H9 (cell line): ENCODE results near the gene ABHD3. TPM values are rescaled to one million over a fixed set of nuclear protein-coding genes. Genes with fewer than 3 reads are reported as not detected.
"Not testable (repeated sequence)": the region's sequence is repeated elsewhere in the genome, so short reads cannot be mapped to it uniquely, and the experiment has no call there.

Source experiments
- DNase-seq: peaks from one replicate; pipeline ENCODE4 v3.0.0-alpha.2; 2017
- H2AFZ ChIP-seq: one replicate; pipeline ENCODE4 v1.6.1; 2013; ENCODE audit warnings: mild to moderate bottlenecking, low read length, control low read depth, moderate library complexity
- H2AK5ac ChIP-seq: 2 replicates; pipeline ENCODE4 v1.6.1; 2013; ENCODE audit warnings: low read length, control low read depth, mixed read lengths; ENCODE audit not compliant: insufficient read length
- H2BK120ac ChIP-seq: one replicate; pipeline ENCODE4 v1.6.1; 2013; ENCODE audit warnings: low read depth, mild to moderate bottlenecking, low read length, control low read depth, inconsistent platforms; ENCODE audit not compliant: poor library complexity, severe bottlenecking
- H2BK12ac ChIP-seq: 2 replicates; pipeline ENCODE4 v1.6.1; 2013; ENCODE audit warnings: low read length, control low read depth, mixed read lengths, low read depth; ENCODE audit not compliant: insufficient read length
- H2BK15ac ChIP-seq: 2 replicates; pipeline ENCODE4 v1.6.1; 2013; ENCODE audit warnings: low read depth, low read length, control low read depth
- H2BK20ac ChIP-seq: one replicate; pipeline ENCODE4 v1.6.1; 2013; ENCODE audit warnings: low read depth, mild to moderate bottlenecking, low read length, control low read depth, inconsistent platforms; ENCODE audit not compliant: poor library complexity, severe bottlenecking
- H2BK5ac ChIP-seq: 2 replicates; pipeline ENCODE4 v1.6.1; 2013; ENCODE audit warnings: low read length, control low read depth, mixed read lengths; ENCODE audit not compliant: insufficient read length
- H3K14ac ChIP-seq: 2 replicates; pipeline ENCODE4 v1.6.1; 2013; ENCODE audit warnings: low read length, control low read depth; ENCODE audit not compliant: insufficient read depth
- H3K18ac ChIP-seq: 2 replicates; pipeline ENCODE4 v1.6.1; 2013; ENCODE audit warnings: low read depth, mild to moderate bottlenecking, mixed read lengths, low read length, control low read depth; ENCODE audit not compliant: insufficient read length
- H3K23ac ChIP-seq: 2 replicates; pipeline ENCODE4 v1.6.1; 2013; ENCODE audit warnings: low read length, control low read depth, mixed read lengths, low read depth; ENCODE audit not compliant: insufficient read length
- H3K23me2 ChIP-seq: 2 replicates; pipeline ENCODE4 v1.6.1; 2013; ENCODE audit warnings: low read depth, mild to moderate bottlenecking, mixed read lengths, low read length, control low read depth; ENCODE audit not compliant: insufficient read length, poor library complexity, severe bottlenecking
- H3K27ac ChIP-seq: 2 replicates; pipeline ENCODE4 v1.5.1; 2013; ENCODE audit warnings: low read length, control low read depth, mixed read lengths, low read depth; ENCODE audit not compliant: insufficient read length
- H3K27me3 ChIP-seq: 2 replicates; pipeline ENCODE4 v1.6.1; 2013; ENCODE audit warnings: low read length, control low read depth, inconsistent platforms; ENCODE audit not compliant: insufficient read depth
- H3K4ac ChIP-seq: 2 replicates; pipeline ENCODE4 v1.6.1; 2013; ENCODE audit warnings: low read depth, mild to moderate bottlenecking, control low read depth, inconsistent platforms, low read length, moderate library complexity
- H3K4me1 ChIP-seq: 2 replicates; pipeline ENCODE4 v1.6.1; 2013; ENCODE audit warnings: low read length, control low read depth, inconsistent platforms; ENCODE audit not compliant: insufficient read depth
- H3K4me2 ChIP-seq: 2 replicates; pipeline ENCODE4 v1.6.1; 2013; ENCODE audit warnings: low read length, control low read depth, mixed read lengths; ENCODE audit not compliant: insufficient read length, insufficient read depth
- H3K56ac ChIP-seq: 2 replicates; pipeline ENCODE4 v1.6.1; 2013; ENCODE audit warnings: low read depth, mild to moderate bottlenecking, mixed read lengths, low read length, control low read depth; ENCODE audit not compliant: insufficient read length
- H3K79me1 ChIP-seq: 2 replicates; pipeline ENCODE4 v1.6.1; 2013; ENCODE audit warnings: low read depth, mild to moderate bottlenecking, moderate library complexity, low read length, control low read depth, inconsistent platforms; ENCODE audit not compliant: insufficient read depth, poor library complexity, severe bottlenecking
- H3K79me2 ChIP-seq: 2 replicates; pipeline ENCODE4 v1.6.1; 2013; ENCODE audit warnings: low read length, control low read depth, inconsistent platforms; ENCODE audit not compliant: insufficient read depth
- H3K9ac ChIP-seq: 2 replicates; pipeline ENCODE4 v1.6.1; 2013; ENCODE audit warnings: low read length, control low read depth, mixed read lengths; ENCODE audit not compliant: insufficient read length; ENCODE audit errors: extremely low read depth
- H3K9me3 ChIP-seq: one replicate; pipeline ENCODE4 v1.6.1; 2013; ENCODE audit warnings: low read depth, low read length, inconsistent platforms; ENCODE audit not compliant: control insufficient read depth
- H3T11ph ChIP-seq: one replicate; pipeline ENCODE4 v1.6.1; 2013; ENCODE audit warnings: mild to moderate bottlenecking, low read length, control low read depth, inconsistent platforms
- H4K20me1 ChIP-seq: one replicate; pipeline ENCODE4 v1.6.1; 2013; ENCODE audit not compliant: control insufficient read depth, insufficient read length, insufficient read depth
- H4K5ac ChIP-seq: 2 replicates; pipeline ENCODE4 v1.6.1; 2013; ENCODE audit warnings: low read depth, mild to moderate bottlenecking, mixed read lengths, low read length, control low read depth; ENCODE audit not compliant: insufficient read length
- H4K8ac ChIP-seq: replicated peaks from 2 replicates; pipeline ENCODE4 v1.6.1; 2013; ENCODE audit warnings: low read length, control low read depth, mixed read lengths, low read depth; ENCODE audit not compliant: insufficient read length
- H4K91ac ChIP-seq: 2 replicates; pipeline ENCODE4 v1.6.1; 2013; ENCODE audit warnings: low read depth, mild to moderate bottlenecking, moderate library complexity, mixed read lengths, low read length, control low read depth; ENCODE audit not compliant: insufficient read length
- H3K27ac Mint-ChIP-seq, 3 experiments: 2 replicates in 2 of 3; 3 replicates in 1 of 3; pipeline ENCODE4 v1.8.0; 2020 to 2021; ENCODE audit warnings: mixed read lengths in 3 of 3, mild to moderate bottlenecking in 1 of 3, moderate library complexity in 1 of 3
- H3K27me3 Mint-ChIP-seq: 2 replicates; pipeline ENCODE4 v1.8.0; 2021; ENCODE audit warnings: low read depth, mild to moderate bottlenecking, moderate library complexity, mixed read lengths
- H3K36me3 Mint-ChIP-seq, 3 experiments: 2 replicates in 2 of 3; 3 replicates in 1 of 3; pipeline ENCODE4 v1.8.0; 2020 to 2021; ENCODE audit warnings: low read depth in 3 of 3, mixed read lengths in 3 of 3; ENCODE audit not compliant: insufficient read depth in 1 of 3
- H3K4me1 Mint-ChIP-seq, 2 experiments: 2 replicates each; pipeline ENCODE4 v1.8.0; 2020; ENCODE audit warnings: mixed read lengths in 2 of 2
- H3K4me3 Mint-ChIP-seq, 2 experiments: 2 replicates in 1 of 2; 3 replicates in 1 of 2; pipeline ENCODE4 v1.8.0; 2020 to 2021; ENCODE audit warnings: mild to moderate bottlenecking in 2 of 2, mixed read lengths in 2 of 2, moderate library complexity in 1 of 2
- H3K9me3 Mint-ChIP-seq, 2 experiments: 2 replicates in 1 of 2; 3 replicates in 1 of 2; pipeline ENCODE4 v1.8.0; 2020; ENCODE audit warnings: mild to moderate bottlenecking in 2 of 2, mixed read lengths in 2 of 2, moderate library complexity in 1 of 2
- CTCF ChIP-seq: fragments of 200-600 bp; sonication (generic); conservative IDR thresholded peaks from 3 replicates; pipeline ENCODE4 v1.8.0; 2021; ENCODE audit warnings: antibody characterized with exemption, mild to moderate bottlenecking
- WGBS: extraction: QIAGEN DNeasy Blood & Tissue Kit; methylation state at CpG from one replicate; pipeline ENCODE4 v1.1.7; 2013; ENCODE audit warnings: missing lambda C conversion rate, low lambda C conversion rate, mixed read lengths; ENCODE audit not compliant: insufficient read length; ENCODE audit errors: extremely low coverage; 5-methylcytosine and 5-hydroxymethylcytosine counted together
- total RNA-seq: library from RNA; stranded (reverse); gene quantifications from 2 replicates; pipeline ENCODE4 v1.2.1, GENCODE V29; 2021

ABHD3 gene
- total RNA-seq, 1 experiment from 2014 or later = 12.0 TPM

GRCh38 chr18:21629089-21629832 is 75.3 kb downstream of the ABHD3 start:
- Histone ChIP-seq H3K23me2 (no peaks in the 10 kb centered on the region), H2AFZ (no peak overlapping the region), H3K4me1 (no peaks in the 10 kb centered on the region), H3K79me2 (no peaks in the 10 kb centered on the region; the same call in 1 of the 2 replicates), H2BK5ac (no peak overlapping the region), H2BK15ac (no peak overlapping the region), H3K4ac (no peak overlapping the region), H4K8ac (no peak overlapping the region), H3K9me3 (no peaks in the 10 kb centered on the region), H2BK120ac (no peak overlapping the region), H3K18ac (no peak overlapping the region), H3K9ac (no peak overlapping the region), H3K4me2 (no peak overlapping the region), H2BK12ac (no peak overlapping the region), H2BK20ac (no peak overlapping the region), H3K27me3 (no peaks in the 10 kb centered on the region), H4K91ac (no peak overlapping the region), H2AK5ac (no peak overlapping the region), H3K27ac (no peak overlapping the region), H4K20me1 (no peaks in the 10 kb centered on the region), H3K56ac (no peak overlapping the region), H4K5ac (no peak overlapping the region), H3K14ac (no peak overlapping the region), H3K23ac (no peak overlapping the region), H3K79me1 (peaks cover 3% of the 10 kb centered on the region), H3T11ph (no peak overlapping the region)
- H3K4me1 Mint-ChIP-seq = no peaks in the 10 kb centered on the region
- TF ChIP-seq CTCF = no peak
- H3K27me3 Mint-ChIP-seq = no peaks in the 10 kb centered on the region
- DNase-seq = no peak
- no CpG with 5 or more reads among the region's 9 CpGs for WGBS
- H3K4me3 Mint-ChIP-seq = no peak overlapping the region
- no peaks in the 10 kb centered on the region for H3K9me3 Mint-ChIP-seq
- H3K36me3 Mint-ChIP-seq = peaks cover 47 to 85% (median 78%) of the 10 kb centered on the region in 3 experiments; a peak in 6 of 7 replicates
- 0 out of 7 replicates have a peak overlapping the region, but pooled peaks of 1 of the 3 experiments have one; percentile 3 for H3K27ac Mint-ChIP-seq

GRCh38 chr18:21621640-21622039 is 82.9 kb downstream of the ABHD3 start:
- not testable (repeated sequence) for H3K56ac ChIP-seq, H3K14ac ChIP-seq, H2BK20ac ChIP-seq, H4K8ac ChIP-seq, H2BK120ac ChIP-seq, H3K27me3 ChIP-seq, H3K27me3 Mint-ChIP-seq, H3K23me2 ChIP-seq, H3K4ac ChIP-seq, H3K9me3 Mint-ChIP-seq, H4K20me1 ChIP-seq, H3K18ac ChIP-seq, H3K9ac ChIP-seq, H3K23ac ChIP-seq, H2BK12ac ChIP-seq, H2BK15ac ChIP-seq, H3K4me2 ChIP-seq, H3K27ac ChIP-seq, H2BK5ac ChIP-seq, H3K4me1 ChIP-seq, H3K4me3 Mint-ChIP-seq, H3T11ph ChIP-seq, H2AFZ ChIP-seq, H3K79me1 ChIP-seq, H4K91ac ChIP-seq, H3K9me3 ChIP-seq, DNase-seq, H4K5ac ChIP-seq, H3K4me1 Mint-ChIP-seq, H2AK5ac ChIP-seq
- whole genome bisulfite sequencing = no CpG with 5 or more reads among the region's 9 CpGs
- peaks cover 39% of the 10 kb centered on the region; the same call in 1 of the 2 replicates for H3K79me2 ChIP-seq
- peaks cover 39 to 69% (median 63%) of the 10 kb centered on the region in 3 experiments; a peak in 6 of 7 replicates for H3K36me3 Mint-ChIP-seq
- H3K27ac Mint-ChIP-seq = peak overlapping the region in 1 of 3 experiments; percentile 70; a peak in 1 of 7 replicates
